NOMO-1 treated with DMSO at 0.1 percent for 48 hours (cell line): ENCODE data around the gene YIPF7.

ENCODE experiments used
- DNase-seq: peaks from one replicate; lab custom pipeline; 2025; ENCODE audit not compliant: unreplicated experiment; lab: John Stamatoyannopoulos, UW

Gene YIPF7

GRCh38 chr4:44651425-44651824 is at the start of gene YIPF7:
YIPF7 (minus strand) TSS chr4:44651625; CDS start chr4:44650100, 1,525 bp downstream.
- DNase-seq = no peak

GRCh38 chr4:44701037-44701436 is 49.6 kb upstream of the YIPF7 start:
- no peak for DNase-seq

GRCh38 chr4:44700427-44700826 is 49.0 kb upstream of the YIPF7 start:
- no peak for DNase-seq

- DNase-seq = no peak
Measured at GRCh38 chr4:44684648-44685047, 33.2 kb upstream of the YIPF7 start.

GRCh38 chr4:44679060-44679459 is 27.6 kb upstream of the YIPF7 start:
- DNase-seq = peak; percentile 11

- peak; percentile 85 for DNase-seq
Measured at GRCh38 chr4:44678094-44679041, 26.9 kb upstream of the YIPF7 start, which contains the start of gene GUF1. GUF1 (plus strand) TSS chr4:44678420; CDS start chr4:44678623, 203 bp downstream.

GRCh38 chr4:44675366-44675765 is 23.9 kb upstream of the YIPF7 start:
- no peak for DNase-seq

GRCh38 chr4:44674471-44674870 is 23.0 kb upstream of the YIPF7 start:
- no peak for DNase-seq

GRCh38 chr4:44671636-44672035 is 20.2 kb upstream of the YIPF7 start:
- DNase-seq = no peak

GRCh38 chr4:44670506-44671199 is 19.2 kb upstream of the YIPF7 start:
- no peak for DNase-seq

- no peak for DNase-seq
Measured at GRCh38 chr4:44668526-44668925, 17.1 kb upstream of the YIPF7 start.

GRCh38 chr4:44663539-44664263 is 12.3 kb upstream of the YIPF7 start:
- no peak for DNase-seq

GRCh38 chr4:44662623-44663005 is 11.2 kb upstream of the YIPF7 start:
- peak; percentile 61 for DNase-seq

- no peak for DNase-seq
Measured at GRCh38 chr4:44661940-44662622, 10.7 kb upstream of the YIPF7 start.

GRCh38 chr4:44660396-44660795 is 9.0 kb upstream of the YIPF7 start:
- DNase-seq = no peak

GRCh38 chr4:44652002-44652401 is 577 bp upstream of the YIPF7 start:
- DNase-seq = no peak

GRCh38 chr4:44646151-44646550 is 5.3 kb downstream of the YIPF7 start:
- no peak for DNase-seq

GRCh38 chr4:44638091-44638490 is 13.3 kb downstream of the YIPF7 start:
- no peak for DNase-seq

GRCh38 chr4:44632733-44633132 is 18.7 kb downstream of the YIPF7 start:
- DNase-seq = no peak

GRCh38 chr4:44632089-44632488 is 19.3 kb downstream of the YIPF7 start:
- no peak for DNase-seq
